GM12892 (cell line): ENCODE data around the gene DLX3.

ENCODE experiments used
- POLR2A ChIP-seq: IDR thresholded peaks from 2 replicates; pipeline ENCODE4 v1.6.1; 2011; ENCODE audit warnings: low read depth, low read length, control low read depth
- POLR2AphosphoS5 ChIP-seq: IDR thresholded peaks from 2 replicates; pipeline ENCODE4 v1.6.1; 2011; ENCODE audit warnings: low read depth, low read length, control low read depth
- TAF1 ChIP-seq: IDR thresholded peaks from 2 replicates; pipeline ENCODE4 v1.6.1; 2011; ENCODE audit warnings: low read depth, mild to moderate bottlenecking, control low read depth, low read length, borderline replicate concordance

GRCh38 chr17:50020841-50021599 lies 26.0 kb upstream of the DLX3 start:
- TF ChIP-seq POLR2AphosphoS5 (no peak), TAF1 (no peak), POLR2A (no peak)
